ENCODE data around the gene TLE1.

Gene TLE1

GRCh38 chr9:81539317-81539716, 150.0 kb downstream of the TLE1 start:
- CTCF ChIA-PET: no interaction called here
- no peak overlapping the region for H3K4me3 Mint-ChIP-seq
- no peak overlapping the region for H3K27ac Mint-ChIP-seq
- no peaks in the 10 kb centered on the region for H3K4me1 Mint-ChIP-seq
- no peak for DNase-seq
- no peaks in the 10 kb centered on the region for H3K36me3 Mint-ChIP-seq
- H3K9me3 Mint-ChIP-seq: no peaks in the 10 kb centered on the region
- no peaks in the 10 kb centered on the region for H3K27me3 Mint-ChIP-seq

- H3K27me3 Mint-ChIP-seq: no peaks in the 10 kb centered on the region
- no peaks in the 10 kb centered on the region for H3K9me3 Mint-ChIP-seq
Measured at GRCh38 chr9:81538890-81539289, 150.5 kb downstream of the TLE1 start.

DNA sequence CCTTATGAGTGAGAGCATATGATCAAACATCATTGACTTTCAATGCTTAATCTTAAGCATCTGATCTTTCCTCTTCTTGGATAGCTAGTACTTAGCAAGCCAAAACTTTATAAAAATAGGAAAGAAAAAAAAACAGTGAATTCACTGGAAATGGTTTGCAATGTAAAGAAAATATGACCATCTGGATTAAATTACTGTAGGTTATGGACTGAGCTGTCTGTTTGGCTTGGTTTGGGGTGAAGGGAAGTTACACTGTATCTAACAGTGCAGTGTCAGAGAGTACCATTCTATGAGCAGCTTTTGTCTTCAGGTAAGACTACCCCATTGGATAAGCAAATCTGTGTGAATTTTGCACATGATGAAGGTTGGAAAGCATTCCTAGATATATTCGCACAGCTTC, 151.4 kb downstream of the TLE1 start:
- Mint-ChIP-seq H3K36me3 (no peaks in the 10 kb centered on the region), H3K27me3 (no peaks in the 10 kb centered on the region), H3K27ac (no peak overlapping the region), H3K4me1 (no peaks in the 10 kb centered on the region), H3K9me3 (no peaks in the 10 kb centered on the region), H3K4me3 (no peak overlapping the region)
- no peak for DNase-seq
- CTCF ChIA-PET: no interaction called here

More at GRCh38 chr9:81538890-81539289, 150.5 kb downstream of the TLE1 start:
- Mint-ChIP-seq H3K36me3 (no peaks in the 10 kb centered on the region), H3K4me1 (no peaks in the 10 kb centered on the region), H3K27ac (no peak overlapping the region), H3K4me3 (no peak overlapping the region)
- CTCF ChIA-PET: no interaction called here
- no peak for DNase-seq

- Mint-ChIP-seq H3K4me3 (no peak overlapping the region), H3K4me1 (no peaks in the 10 kb centered on the region)
- CTCF ChIA-PET: no interaction called here
Measured at GRCh38 chr9:81536242-81537025, 152.9 kb downstream of the TLE1 start.

GRCh38 chr9:81535542-81536241, 153.7 kb downstream of the TLE1 start:
- no peak for DNase-seq
- Mint-ChIP-seq H3K27me3 (no peaks in the 10 kb centered on the region), H3K4me1 (no peaks in the 10 kb centered on the region), H3K9me3 (no peaks in the 10 kb centered on the region), H3K36me3 (no peaks in the 10 kb centered on the region), H3K4me3 (no peak overlapping the region), H3K27ac (no peak overlapping the region)
- CTCF ChIA-PET: no interaction called here

More at GRCh38 chr9:81536242-81537025, 152.9 kb downstream of the TLE1 start:
- DNase-seq: no peak
- H3K36me3 Mint-ChIP-seq: no peaks in the 10 kb centered on the region
- no peaks in the 10 kb centered on the region for H3K27me3 Mint-ChIP-seq
- H3K27ac Mint-ChIP-seq: no peak overlapping the region
- H3K9me3 Mint-ChIP-seq: no peaks in the 10 kb centered on the region

DNA sequence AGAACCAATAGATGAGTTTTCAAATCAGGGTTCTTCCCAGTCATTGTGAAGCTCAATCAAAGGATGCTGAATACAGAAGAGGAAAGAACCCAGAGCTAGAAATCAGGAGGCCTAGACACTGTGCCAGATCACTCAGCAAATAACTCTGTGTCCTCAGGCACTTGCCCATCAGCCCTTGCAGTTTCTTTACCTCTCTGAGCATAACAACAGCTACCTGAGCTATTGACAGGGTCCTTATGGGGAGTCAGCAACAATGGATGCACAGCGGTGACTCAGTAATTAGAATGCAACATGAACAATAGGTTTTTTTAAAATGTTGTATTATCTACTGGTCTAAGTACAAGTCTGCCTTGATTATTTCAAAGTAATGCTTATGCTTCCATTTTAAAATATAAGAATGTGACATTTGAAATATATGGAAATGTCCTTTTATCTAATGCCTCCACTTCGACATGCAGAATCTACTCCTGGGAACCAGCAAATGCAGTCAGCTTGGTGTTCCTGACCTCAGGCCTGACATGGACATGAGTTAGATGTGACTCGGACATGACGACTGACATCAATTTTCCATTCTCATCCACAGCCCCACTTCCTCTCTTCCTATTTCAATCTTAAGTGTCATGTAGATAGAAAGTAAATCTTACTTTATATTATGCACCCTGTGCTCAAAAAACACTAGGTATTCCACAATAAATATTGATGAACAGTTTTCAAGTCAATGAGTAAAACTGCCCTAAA, 155.0 kb downstream of the TLE1 start:
- no peaks in the 10 kb centered on the region for H3K9me3 Mint-ChIP-seq
- no peak overlapping the region for H3K27ac Mint-ChIP-seq
- no peaks in the 10 kb centered on the region for H3K27me3 Mint-ChIP-seq
- no peaks in the 10 kb centered on the region for H3K36me3 Mint-ChIP-seq
- CTCF ChIA-PET: no interaction called here
- H3K4me3 Mint-ChIP-seq: no peak overlapping the region
- no peaks in the 10 kb centered on the region for H3K4me1 Mint-ChIP-seq
- DNase-seq: no peak

Measured in activated naive CD4-positive, alpha-beta T cell treated with anti-CD3 and anti-CD28 coated beads, Interleukin-2, amount 10 ng/mL, durations not matched to agents 7 days and 5 days (primary cell).